HG02884 (cell line): ENCODE results near the gene UBE2Q1.

Source experiments
- ATAC-seq: cut with Tn5 transposase; IDR thresholded peaks from one replicate; pipeline ENCODE4 v1.9.1; 2021; ENCODE audit warnings: mild to moderate bottlenecking, moderate library complexity; ENCODE audit not compliant: unreplicated experiment

Gene UBE2Q1

GRCh38 chr1:154557939-154558719, at the start of gene UBE2Q1:
Gene UBE2Q1, minus strand, starts transcription at chr1:154558662. Its CDS starts 109 bp downstream, at chr1:154558553.
- ATAC-seq: no peak

GRCh38 chr1:154607609-154608396, 49.3 kb upstream of the UBE2Q1 start, which contains the start of gene ADAR:
Gene ADAR, minus strand, starts transcription at chr1:154608186. Its CDS starts 180 bp downstream, at chr1:154608006.
- peak; percentile 54 for ATAC-seq

- peak; percentile 8 for ATAC-seq
These were observed 48.7 kb upstream of the UBE2Q1 start for GRCh38 chr1:154607106-154607608.

- ATAC-seq: no peak
These were observed 47.1 kb upstream of the UBE2Q1 start for GRCh38 chr1:154605534-154605933.

GRCh38 chr1:154603317-154603716, 44.9 kb upstream of the UBE2Q1 start:
- ATAC-seq: no peak

- no peak for ATAC-seq
These were observed 41.2 kb upstream of the UBE2Q1 start for GRCh38 chr1:154599658-154600057.

- ATAC-seq: no peak
These were observed 40.6 kb upstream of the UBE2Q1 start for GRCh38 chr1:154598871-154599635.

- no peak for ATAC-seq
These were observed 37.2 kb upstream of the UBE2Q1 start for GRCh38 chr1:154595621-154596020.

- no peak for ATAC-seq
These were observed 36.3 kb upstream of the UBE2Q1 start for GRCh38 chr1:154594811-154595210.

- no peak for ATAC-seq
These were observed 34.9 kb upstream of the UBE2Q1 start for GRCh38 chr1:154593390-154593789.

- ATAC-seq: no peak
These were observed 32.7 kb upstream of the UBE2Q1 start for GRCh38 chr1:154591206-154591605.

GRCh38 chr1:154590756-154591155, 32.3 kb upstream of the UBE2Q1 start:
- no peak for ATAC-seq

GRCh38 chr1:154589780-154590179, 31.3 kb upstream of the UBE2Q1 start:
- ATAC-seq: no peak

- ATAC-seq: no peak
These were observed 28.2 kb upstream of the UBE2Q1 start for GRCh38 chr1:154586641-154587040.

- ATAC-seq: no peak
These were observed 27.8 kb upstream of the UBE2Q1 start for GRCh38 chr1:154586231-154586630.

- ATAC-seq: no peak
These were observed 26.0 kb upstream of the UBE2Q1 start for GRCh38 chr1:154584267-154584994.

GRCh38 chr1:154583773-154584172, 25.3 kb upstream of the UBE2Q1 start:
- ATAC-seq: no peak

GRCh38 chr1:154582885-154583284, 24.4 kb upstream of the UBE2Q1 start:
- no peak for ATAC-seq

- ATAC-seq: no peak
These were observed 23.3 kb upstream of the UBE2Q1 start for GRCh38 chr1:154581766-154582165.

- no peak for ATAC-seq
These were observed 20.9 kb upstream of the UBE2Q1 start for GRCh38 chr1:154579374-154579773.
